ENCODE measurements around the gene SNTG2. TPM values are rescaled to one million over a fixed set of nuclear protein-coding genes. Genes with fewer than 3 reads are reported as not detected.

SNTG2 gene
- total and polyA plus RNA-seq, 2 experiments from 2014 or later: 0.66 to 1.0 TPM

GRCh38 chr2:1397350-1397749 lies 446.7 kb downstream of the SNTG2 start:
- no peaks in the 10 kb centered on the region for H3K36me3 ChIP-seq
- no peaks in the 10 kb centered on the region for H3K9me3 ChIP-seq (ENCODE audit: low read depth)
- H3K27me3 ChIP-seq: no peaks in the 10 kb centered on the region
- no peak for TF ChIP-seq CTCF (IDR thresholded peaks at IDR 0.05; ENCODE audit: low read depth, low read length)
- no peak overlapping the region for H3K27ac ChIP-seq
- peaks cover 4% of the 10 kb centered on the region for H3K4me1 ChIP-seq (ENCODE audit: low read depth)
- no peak overlapping the region for H3K4me3 ChIP-seq
- DNase-seq (ENCODE audit: low read depth in 1 of 2, low spot score in 1 of 2): no peak

GRCh38 chr2:1398191-1398590 lies 447.5 kb downstream of the SNTG2 start:
- no peak overlapping the region for H3K4me3 ChIP-seq
- no peaks in the 10 kb centered on the region for H3K27me3 ChIP-seq
- H3K9me3 ChIP-seq (ENCODE audit: low read depth): no peaks in the 10 kb centered on the region
- peaks cover 4% of the 10 kb centered on the region for H3K4me1 ChIP-seq (ENCODE audit: low read depth)
- H3K27ac ChIP-seq: no peak overlapping the region
- no peak for DNase-seq (ENCODE audit: low read depth in 1 of 2, low spot score in 1 of 2)
- TF ChIP-seq CTCF (IDR thresholded peaks at IDR 0.05; ENCODE audit: low read depth, low read length): no peak
- no peaks in the 10 kb centered on the region for H3K36me3 ChIP-seq

DNA sequence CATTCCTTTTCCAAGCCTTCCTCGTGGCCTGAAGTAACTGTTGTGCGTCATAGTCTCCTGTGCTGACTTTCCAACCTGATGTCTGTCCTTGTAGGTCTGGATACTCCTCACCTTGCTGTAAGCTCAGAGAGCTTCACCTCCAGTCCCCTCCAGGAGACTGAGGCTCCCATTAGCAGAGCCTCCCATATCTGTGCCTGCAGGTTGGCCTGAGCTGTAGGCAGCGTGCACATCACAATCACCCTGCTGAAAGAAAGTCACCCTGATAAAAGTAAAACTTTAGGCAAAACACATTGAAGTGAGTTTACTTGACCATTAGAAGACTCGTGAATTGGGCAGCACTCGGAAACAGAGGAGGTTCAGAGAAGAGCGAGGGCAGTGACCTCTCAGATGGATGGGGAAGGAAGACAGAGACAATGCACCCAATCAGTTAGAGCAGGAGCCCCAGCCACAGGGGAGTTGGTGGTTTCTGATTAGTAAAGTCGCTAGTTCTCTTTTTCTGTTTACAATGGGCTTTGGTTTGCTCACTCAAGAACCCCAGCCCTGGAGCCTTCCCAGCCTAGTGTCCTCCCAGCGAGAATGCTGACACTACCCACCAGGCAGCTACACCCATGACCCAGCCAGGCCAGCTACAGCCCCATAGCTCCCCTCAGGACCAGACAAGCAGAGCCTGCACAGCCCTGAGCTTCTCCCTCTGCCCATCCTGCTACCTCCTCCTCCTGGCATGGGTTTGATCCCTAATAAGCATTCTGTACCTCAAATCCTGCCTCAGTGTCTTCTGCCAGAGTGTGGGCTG lies 450.5 kb downstream of the SNTG2 start:
- Histone ChIP-seq H3K4me1 (ENCODE audit: low read depth) (peaks cover 4% of the 10 kb centered on the region), H3K9me3 (ENCODE audit: low read depth) (no peaks in the 10 kb centered on the region), H3K27me3 (no peaks in the 10 kb centered on the region), H3K27ac (no peak overlapping the region), H3K36me3 (no peaks in the 10 kb centered on the region), H3K4me3 (no peak overlapping the region)
- TF ChIP-seq CTCF (IDR thresholded peaks at IDR 0.05; ENCODE audit: low read depth, low read length): no peak
- no peak for DNase-seq (ENCODE audit: low read depth in 1 of 2, low spot score in 1 of 2)

DNA sequence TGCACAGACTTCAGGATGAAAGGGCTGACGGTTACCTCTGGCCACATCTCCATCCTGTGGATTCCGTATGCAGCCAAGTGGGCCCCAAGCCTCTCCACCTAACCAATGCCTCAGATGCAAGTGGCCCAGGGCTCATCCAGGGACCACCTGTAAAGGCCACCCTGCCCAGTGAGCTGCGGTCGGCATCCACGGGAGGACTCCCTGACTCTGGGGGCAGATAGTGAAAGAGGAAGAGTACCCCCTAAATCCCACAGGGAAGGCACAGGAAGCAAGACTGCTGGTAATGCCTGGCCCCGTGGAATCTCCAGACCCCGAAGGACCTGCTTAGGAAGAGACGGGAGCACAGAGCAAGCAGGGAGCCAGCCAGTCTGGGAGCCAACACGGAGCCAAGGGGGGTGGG lies 451.4 kb downstream of the SNTG2 start:
- H3K4me3 ChIP-seq: no peak overlapping the region
- DNase-seq (ENCODE audit: low read depth in 1 of 2, low spot score in 1 of 2): no peak
- H3K36me3 ChIP-seq: no peaks in the 10 kb centered on the region
- H3K4me1 ChIP-seq (ENCODE audit: low read depth): peaks cover 4% of the 10 kb centered on the region
- H3K9me3 ChIP-seq (ENCODE audit: low read depth): no peaks in the 10 kb centered on the region
- H3K27me3 ChIP-seq: peaks cover under 1% of the 10 kb centered on the region
- no peak overlapping the region for H3K27ac ChIP-seq
- no peak for TF ChIP-seq CTCF (IDR thresholded peaks at IDR 0.05; ENCODE audit: low read depth, low read length)

GRCh38 chr2:1403565-1403964 lies 452.9 kb downstream of the SNTG2 start:
- no peak for TF ChIP-seq CTCF (IDR thresholded peaks at IDR 0.05; ENCODE audit: low read depth, low read length)
- DNase-seq (ENCODE audit: low read depth in 1 of 2, low spot score in 1 of 2): no peak
- H3K36me3 ChIP-seq: no peaks in the 10 kb centered on the region

More at GRCh38 chr2:1403565-1403964, 452.9 kb downstream of the SNTG2 start:
- peaks cover 8% of the 10 kb centered on the region for H3K27me3 ChIP-seq
- H3K4me3 ChIP-seq: no peak overlapping the region
- no peaks in the 10 kb centered on the region for H3K9me3 ChIP-seq (ENCODE audit: low read depth)
- H3K4me1 ChIP-seq (ENCODE audit: low read depth): peaks cover 4% of the 10 kb centered on the region
- H3K27ac ChIP-seq: no peak overlapping the region

Measured in cardiac muscle cell (in vitro differentiated cells and primary cell).